ENCODE measurements around the gene HNRNPA3. TPM values are rescaled to one million over a fixed set of nuclear protein-coding genes. Genes with fewer than 3 reads are reported as not detected.

HNRNPA3 gene
- total RNA-seq, 2 donors from 2014 or later: 147 to 278 TPM

GRCh38 chr2:177250461-177250860, 37.9 kb downstream of the HNRNPA3 start:
- Histone ChIP-seq H3K9ac (ENCODE audit: low read depth in 2 of 2, low read length in 2 of 2) (no peak overlapping the region), H3K36me3 (no peaks in the 10 kb centered on the region), H3K27ac (no peak overlapping the region), H3K27me3 (no peaks in the 10 kb centered on the region), H3K9me3 (no peaks in the 10 kb centered on the region), H3K4me1 (peaks cover 34% of the 10 kb centered on the region), H3K4me3 (no peak overlapping the region)
- no peak for TF ChIP-seq CTCF (IDR thresholded peaks at IDR 0.05)
- DNase-seq: no peak
- intact Hi-C loops (cut with DNase I): loop anchor here (5.0 kb wide), 1 partner anchor 83 kb away; no protein-coding TSS in a partner anchor

GRCh38 chr2:177251165-177251542, 38.6 kb downstream of the HNRNPA3 start:
- H3K27me3 ChIP-seq: no peaks in the 10 kb centered on the region
- no peak overlapping the region for H3K4me3 ChIP-seq
- peaks cover 41% of the 10 kb centered on the region for H3K4me1 ChIP-seq
- no peaks in the 10 kb centered on the region for H3K9me3 ChIP-seq
- no peaks in the 10 kb centered on the region for H3K36me3 ChIP-seq
- no peak overlapping the region for H3K9ac ChIP-seq (ENCODE audit: low read depth in 2 of 2, low read length in 2 of 2)
- intact Hi-C loops (cut with DNase I): loop anchor here (5.0 kb wide), 1 partner anchor 84 kb away; no protein-coding TSS in a partner anchor
- peak overlapping the region; percentile 68 for H3K27ac ChIP-seq
- no peak for TF ChIP-seq CTCF (IDR thresholded peaks at IDR 0.05)
- no peak for DNase-seq

- no peak for DNase-seq
- H3K4me3 ChIP-seq: no peak overlapping the region
- no peaks in the 10 kb centered on the region for H3K36me3 ChIP-seq
- no peak for TF ChIP-seq CTCF (IDR thresholded peaks at IDR 0.05)
- no peaks in the 10 kb centered on the region for H3K9me3 ChIP-seq
- H3K9ac ChIP-seq (ENCODE audit: low read depth in 2 of 2, low read length in 2 of 2): no peak overlapping the region
- intact Hi-C loops (cut with DNase I): loop anchor here (5.0 kb wide), 1 partner anchor 86 kb away; no protein-coding TSS in a partner anchor
- peak overlapping the region; percentile 68 for H3K27ac ChIP-seq
- no peaks in the 10 kb centered on the region for H3K27me3 ChIP-seq
- H3K4me1 ChIP-seq: peaks cover 42% of the 10 kb centered on the region
These were observed 40.4 kb downstream of the HNRNPA3 start for GRCh38 chr2:177252808-177253531.

- H3K4me3 ChIP-seq: no peak overlapping the region
- no peaks in the 10 kb centered on the region for H3K36me3 ChIP-seq
- H3K27me3 ChIP-seq: no peaks in the 10 kb centered on the region
- TF ChIP-seq CTCF (IDR thresholded peaks at IDR 0.05): no peak
- intact Hi-C loops (cut with DNase I): loop anchor here (5.0 kb wide), 1 partner anchor 86 kb away; no protein-coding TSS in a partner anchor
- H3K9me3 ChIP-seq: no peaks in the 10 kb centered on the region
- no peak for DNase-seq
- no peak overlapping the region for H3K9ac ChIP-seq (ENCODE audit: low read depth in 2 of 2, low read length in 2 of 2)
- peak overlapping the region; percentile 62 for H3K27ac ChIP-seq
- H3K4me1 ChIP-seq: peaks cover 42% of the 10 kb centered on the region
These were observed 41.1 kb downstream of the HNRNPA3 start for GRCh38 chr2:177253704-177254103.

- Histone ChIP-seq H3K4me3 (no peak overlapping the region), H3K36me3 (no peaks in the 10 kb centered on the region), H3K9me3 (no peaks in the 10 kb centered on the region), H3K27ac (peak overlapping the region; percentile 62), H3K27me3 (no peaks in the 10 kb centered on the region), H3K9ac (ENCODE audit: low read depth in 2 of 2, low read length in 2 of 2) (peak overlapping the region in 1 of 2 donors; percentile 22), H3K4me1 (peaks cover 42% of the 10 kb centered on the region)
- DNase-seq: peak; percentile 87
- peak; percentile 51 for TF ChIP-seq CTCF (IDR thresholded peaks at IDR 0.05)
- intact Hi-C loops (cut with DNase I): loop anchor here (5.0 kb wide), 1 partner anchor 87 kb away; no protein-coding TSS in a partner anchor
These were observed 42.0 kb downstream of the HNRNPA3 start for GRCh38 chr2:177254433-177255226.
